Lung (tissue), 12 donors: ENCODE data around the gene PLK5. TPM values are rescaled to one million over a fixed set of nuclear protein-coding genes. Genes with fewer than 3 reads are reported as not detected.

Source experiments
- ATAC-seq: fragments of 200-7000 bp; cut with Tn5 transposase; one replicate; pipeline ENCODE4 v1.9.1; 2020; ENCODE audit warnings: moderate number of reproducible peaks; ENCODE audit not compliant: insufficient read depth, low FRiP score
- DNase-seq, 3 donors: peaks; one replicate each; pipeline ENCODE4 v3.0.0-alpha.2; 2013 to 2017
- H3K27ac ChIP-seq, 2 donors: one replicate each; pipeline ENCODE4 v1.5.1; 2013; ENCODE audit warnings: mild to moderate bottlenecking in 2 of 2, moderate library complexity in 2 of 2, control low read depth in 1 of 2, inconsistent platforms in 1 of 2, low read depth in 1 of 2, low read length in 1 of 2
- H3K27me3 ChIP-seq, 3 donors: one replicate each; pipeline ENCODE4 v1.5.1; 2013; ENCODE audit warnings: low read length in 2 of 3; ENCODE audit not compliant: control insufficient read depth in 3 of 3, insufficient read depth in 3 of 3
- H3K36me3 ChIP-seq, 4 donors: one replicate each; pipeline ENCODE4 v1.5.1; 2013; ENCODE audit warnings: low read length in 4 of 4, mild to moderate bottlenecking in 1 of 4, moderate library complexity in 1 of 4; ENCODE audit not compliant: control insufficient read depth in 4 of 4, insufficient read depth in 4 of 4
- H3K4me1 ChIP-seq, 5 donors: one replicate each; pipeline ENCODE4 v1.5.1; 2013; ENCODE audit warnings: low read length in 5 of 5, mild to moderate bottlenecking in 2 of 5, moderate library complexity in 1 of 5; ENCODE audit not compliant: control insufficient read depth in 5 of 5, insufficient read depth in 5 of 5
- H3K4me3 ChIP-seq: one replicate; pipeline ENCODE4 v1.5.1; 2013; ENCODE audit warnings: mild to moderate bottlenecking, control low read depth, moderate library complexity
- H3K9ac ChIP-seq, 2 donors: one replicate each; pipeline ENCODE4 v1.5.1; 2013; ENCODE audit warnings: low read length in 2 of 2, control low read depth in 1 of 2; ENCODE audit not compliant: insufficient read depth in 1 of 2
- H3K9me3 ChIP-seq, 4 donors: one replicate each; pipeline ENCODE4 v1.5.1; 2013; ENCODE audit warnings: low read length in 3 of 4, mild to moderate bottlenecking in 1 of 4, moderate library complexity in 1 of 4; ENCODE audit not compliant: control insufficient read depth in 4 of 4, insufficient read depth in 3 of 4
- WGBS, 2 donors: extraction: QIAGEN DNeasy Blood & Tissue Kit; methylation state at CpG; one replicate each; pipeline ENCODE4 v1.1.7; 2013; 5-methylcytosine and 5-hydroxymethylcytosine counted together
- polyA plus RNA-seq, 2 donors: library from polyadenylated mRNA; stranded (reverse); fragments of 200-250 nt; gene quantifications; one replicate each; pipeline ENCODE4 v1.2.1, GENCODE V29; 2013
- total RNA-seq, 2 donors: library from RNA; depleted of rRNA in 1 of 2; stranded (reverse); fragments of >200 nt in 1 of 2; gene quantifications; one replicate each; pipeline ENCODE4 v1.2.1, GENCODE V29; 2014 to 2021
- TF ChIP-seq, protein P1 (sequence below): IDR thresholded peaks from 2 replicates; pipeline ENCODE4 v1.5.1; 2012; ENCODE audit warnings: mild to moderate bottlenecking; ENCODE audit errors: control extremely low read depth, extremely low read depth
- donor health status: control.
- donor health status: control.
- donor health status: Bipolar disorder and iron deficiency.
- donor health status: healthy.
- donor health status: DM: yes; HTN: yes; CAD: no.

Gene PLK5
- total and polyA plus RNA-seq, 4 donors = 0.09 TPM; not detected in 3

DNA sequence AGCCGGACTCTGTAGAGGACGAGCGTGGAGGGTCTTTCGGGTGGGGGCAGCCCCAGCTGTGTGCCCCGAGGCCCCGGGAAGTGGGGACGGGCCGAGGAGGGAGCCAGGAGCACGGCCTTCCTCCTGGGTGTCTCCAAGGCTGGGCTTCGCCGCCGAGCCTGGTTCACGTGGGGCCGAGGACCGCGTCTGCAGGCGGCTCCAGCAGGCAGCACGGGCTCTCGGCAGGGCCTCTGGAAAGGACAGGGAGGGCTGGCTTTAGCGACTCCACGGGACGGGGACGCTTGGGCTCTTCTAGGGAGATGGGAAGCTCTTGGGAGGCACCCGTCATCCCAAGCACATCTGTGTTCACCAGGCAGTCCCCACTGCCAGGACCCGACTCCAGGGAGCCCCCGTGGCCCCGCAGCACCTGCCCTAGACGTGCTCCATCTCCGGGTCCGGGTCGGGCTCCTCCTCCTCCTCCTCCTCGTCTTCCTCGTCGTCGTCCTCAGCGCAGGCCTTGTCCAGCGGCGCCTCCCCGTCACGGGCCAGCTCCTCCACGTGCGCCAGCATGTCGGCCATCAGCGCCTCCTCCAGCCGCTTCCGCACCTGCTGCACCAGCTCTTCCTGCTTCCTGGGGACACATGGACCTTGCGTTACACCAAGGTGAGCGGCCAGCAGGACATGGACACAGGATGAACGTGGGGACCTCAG, 54.2 kb downstream of the PLK5 start:
- H3K4me3 ChIP-seq = no peak overlapping the region
- peaks cover 11 to 56% (median 14%) of the 10 kb centered on the region in 4 donors for H3K36me3 ChIP-seq
- no peaks in the 10 kb centered on the region for H3K27me3 ChIP-seq
- WGBS, 2 donors = 89 to 94% methylated on average over 49 of the region's 49 CpGs
- H3K9ac ChIP-seq = no peak overlapping the region
- TF ChIP-seq, protein P1, sequence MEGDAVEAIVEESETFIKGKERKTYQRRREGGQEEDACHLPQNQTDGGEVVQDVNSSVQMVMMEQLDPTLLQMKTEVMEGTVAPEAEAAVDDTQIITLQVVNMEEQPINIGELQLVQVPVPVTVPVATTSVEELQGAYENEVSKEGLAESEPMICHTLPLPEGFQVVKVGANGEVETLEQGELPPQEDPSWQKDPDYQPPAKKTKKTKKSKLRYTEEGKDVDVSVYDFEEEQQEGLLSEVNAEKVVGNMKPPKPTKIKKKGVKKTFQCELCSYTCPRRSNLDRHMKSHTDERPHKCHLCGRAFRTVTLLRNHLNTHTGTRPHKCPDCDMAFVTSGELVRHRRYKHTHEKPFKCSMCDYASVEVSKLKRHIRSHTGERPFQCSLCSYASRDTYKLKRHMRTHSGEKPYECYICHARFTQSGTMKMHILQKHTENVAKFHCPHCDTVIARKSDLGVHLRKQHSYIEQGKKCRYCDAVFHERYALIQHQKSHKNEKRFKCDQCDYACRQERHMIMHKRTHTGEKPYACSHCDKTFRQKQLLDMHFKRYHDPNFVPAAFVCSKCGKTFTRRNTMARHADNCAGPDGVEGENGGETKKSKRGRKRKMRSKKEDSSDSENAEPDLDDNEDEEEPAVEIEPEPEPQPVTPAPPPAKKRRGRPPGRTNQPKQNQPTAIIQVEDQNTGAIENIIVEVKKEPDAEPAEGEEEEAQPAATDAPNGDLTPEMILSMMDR = no peak
- ATAC-seq (no peak), DNase-seq (no peak)
- H3K4me1 ChIP-seq = no peaks in the 10 kb centered on the region
- H3K27ac ChIP-seq = no peak overlapping the region
- no peaks in the 10 kb centered on the region for H3K9me3 ChIP-seq

DNA sequence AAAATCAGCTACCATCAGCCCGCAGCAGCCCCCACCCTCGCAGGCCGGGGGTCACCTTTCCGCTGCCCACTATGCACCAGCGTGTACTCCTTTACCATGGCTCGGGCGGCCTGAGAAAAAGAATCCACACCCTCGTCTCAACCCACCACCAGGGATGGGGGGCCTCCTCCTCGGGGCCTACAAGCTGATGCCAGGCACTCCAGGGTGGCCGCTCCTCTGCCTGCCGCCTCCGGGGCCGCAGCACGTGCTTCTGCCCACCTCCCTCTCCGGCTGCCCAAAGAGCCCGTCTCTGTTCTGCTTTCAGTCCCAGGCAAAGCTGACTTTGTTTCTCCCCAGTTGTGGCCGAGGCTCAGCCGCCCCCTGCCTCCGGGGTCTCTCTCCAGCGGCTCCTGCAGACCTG, 55.3 kb downstream of the PLK5 start:
- no peak overlapping the region for H3K27ac ChIP-seq
- H3K4me3 ChIP-seq = no peak overlapping the region
- no peak for ATAC-seq
- 96% methylated on average over 20 of the region's 20 CpGs for WGBS, 2 donors
- H3K4me1 ChIP-seq = no peaks in the 10 kb centered on the region
- no peaks in the 10 kb centered on the region for H3K9me3 ChIP-seq
- no peaks in the 10 kb centered on the region for H3K27me3 ChIP-seq
- peaks cover 12 to 63% (median 16%) of the 10 kb centered on the region in 4 donors for H3K36me3 ChIP-seq
- DNase-seq = no peak
- no peak overlapping the region for H3K9ac ChIP-seq
- TF ChIP-seq, protein P1 = no peak

DNA sequence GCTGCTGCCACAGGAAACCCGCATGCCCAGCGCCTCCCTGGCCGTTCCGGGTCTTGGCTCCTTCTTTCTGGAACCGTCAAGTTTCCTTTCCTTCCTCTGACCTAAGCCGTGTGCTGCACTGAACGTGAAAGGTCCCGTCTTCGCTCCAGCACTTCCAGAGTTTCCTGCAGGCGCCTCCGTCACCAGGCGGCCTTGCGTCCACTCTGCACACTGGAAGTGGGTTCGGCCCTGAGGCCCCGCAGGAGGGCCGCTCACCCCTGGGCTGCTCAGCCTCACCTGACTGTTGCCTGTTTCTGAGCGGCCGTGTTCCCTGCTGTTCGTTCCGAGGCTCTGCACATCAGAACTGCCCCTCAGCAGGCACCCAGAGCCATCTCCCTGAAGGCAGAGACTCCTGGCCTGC, 56.5 kb downstream of the PLK5 start:
- Histone ChIP-seq H3K4me3 (no peak overlapping the region), H3K36me3 (peaks cover 14 to 70% (median 17%) of the 10 kb centered on the region in 4 donors), H3K4me1 (no peaks in the 10 kb centered on the region), H3K9ac (no peak overlapping the region), H3K9me3 (no peaks in the 10 kb centered on the region), H3K27ac (no peak overlapping the region), H3K27me3 (no peaks in the 10 kb centered on the region)
- 91 to 93% methylated on average over 20 of the region's 20 CpGs for WGBS, 2 donors
- ATAC-seq = no peak
- TF ChIP-seq, protein P1 = no peak
- no peak for DNase-seq

DNA sequence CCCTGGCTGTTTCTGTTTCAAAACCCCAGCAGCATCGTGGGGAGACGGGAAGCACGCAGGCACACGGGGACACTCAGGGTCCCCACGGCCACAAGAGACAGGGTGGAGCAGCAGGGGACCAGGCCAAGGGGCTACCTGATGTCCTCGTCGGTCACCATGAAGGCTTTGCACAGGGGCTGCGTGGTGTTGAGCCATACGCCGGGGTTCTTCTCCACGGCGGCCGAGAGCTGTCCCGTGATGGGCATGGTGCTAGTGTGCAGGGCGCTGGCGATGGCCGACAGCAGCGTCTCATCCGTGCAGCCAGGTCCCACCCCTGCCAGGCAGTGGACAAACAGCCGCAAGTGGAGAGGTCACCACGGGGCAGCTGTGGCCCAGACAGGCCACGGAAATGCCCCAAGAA, 57.1 kb downstream of the PLK5 start:
- WGBS, 2 donors = 95 to 97% methylated on average over 22 of the region's 22 CpGs
- Histone ChIP-seq H3K27me3 (no peaks in the 10 kb centered on the region), H3K9ac (no peak overlapping the region), H3K9me3 (no peaks in the 10 kb centered on the region), H3K4me1 (no peaks in the 10 kb centered on the region), H3K4me3 (no peak overlapping the region), H3K27ac (no peak overlapping the region), H3K36me3 (peaks cover 14 to 70% (median 18%) of the 10 kb centered on the region in 4 donors)
- no peak for DNase-seq
- ATAC-seq = no peak
- TF ChIP-seq, protein P1 = no peak
